ENCODE data around the gene WFIKKN2.

DNA sequence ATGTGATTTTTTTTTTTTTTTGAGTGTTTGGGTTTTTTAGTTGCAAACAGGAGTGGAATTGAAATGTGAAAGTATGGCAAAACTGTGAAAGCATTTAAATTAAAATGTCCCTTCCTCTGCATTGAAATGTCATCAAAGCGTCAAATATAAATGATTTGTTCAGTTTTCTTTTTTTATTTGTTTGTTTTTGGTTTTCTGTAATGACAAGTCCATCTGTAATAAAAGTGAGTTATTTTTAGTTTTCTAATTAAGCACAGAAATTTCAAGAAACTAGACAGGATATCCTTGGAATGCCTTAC is 32.7 kb downstream of the WFIKKN2 start:
- no peak for TF ChIP-seq CTCF (IDR thresholded peaks at IDR 0.05)
- TF ChIP-seq ZFX (IDR thresholded peaks at IDR 0.05; ENCODE audit: borderline replicate concordance): no peak
